ENCODE data around the gene GCLM. TPM values are rescaled to one million over a fixed set of nuclear protein-coding genes. Genes with fewer than 3 reads are reported as not detected.
"Not testable (repeated sequence)": the region's sequence is repeated elsewhere in the genome, so short reads cannot be mapped to it uniquely, and the experiment has no call there.

Gene GCLM
- total RNA-seq, 4 donors from 2014 or later = 1.9 to 6.2 (median 2.8) TPM

DNA sequence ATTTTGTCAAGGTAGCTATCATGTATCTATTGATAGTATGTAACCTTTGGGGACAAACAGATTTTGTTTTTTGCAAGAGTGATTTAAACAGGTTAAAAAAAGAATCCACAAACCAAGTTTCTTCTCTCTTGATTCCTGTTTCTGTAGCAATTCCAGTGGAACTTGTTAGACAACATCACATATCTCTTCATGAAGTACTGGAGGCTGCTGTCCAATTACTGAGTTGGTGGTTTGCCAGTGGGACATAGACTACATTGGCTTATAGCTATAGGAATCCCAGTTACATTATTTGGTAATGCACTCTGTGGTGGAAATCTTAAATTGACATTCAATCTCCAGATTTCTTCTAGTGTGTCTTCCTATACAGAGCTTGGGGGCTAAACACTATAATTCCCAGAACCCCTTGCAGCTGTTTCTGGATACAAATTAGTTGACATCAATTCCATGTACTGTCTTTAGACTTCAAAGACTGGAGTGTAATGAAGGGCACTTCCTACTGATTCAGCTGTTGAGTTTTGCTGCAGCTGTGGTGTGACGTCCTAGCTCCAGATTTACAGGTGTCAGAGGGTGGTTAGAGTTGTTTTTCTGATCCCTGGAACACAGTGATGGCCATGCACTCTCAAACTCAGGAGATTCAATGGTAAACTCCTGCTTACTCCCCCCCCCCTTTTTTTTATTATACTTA is 29.4 kb upstream of the GCLM start:
- intact Hi-C loops (cut with DNase I; ENCODE audit: low total_unique reads) = no loop called here
- DNase-seq (ENCODE audit: low spot score in 2 of 2) = peak in 1 of 2 donors; percentile 44
- TF ChIP-seq, protein P1, sequence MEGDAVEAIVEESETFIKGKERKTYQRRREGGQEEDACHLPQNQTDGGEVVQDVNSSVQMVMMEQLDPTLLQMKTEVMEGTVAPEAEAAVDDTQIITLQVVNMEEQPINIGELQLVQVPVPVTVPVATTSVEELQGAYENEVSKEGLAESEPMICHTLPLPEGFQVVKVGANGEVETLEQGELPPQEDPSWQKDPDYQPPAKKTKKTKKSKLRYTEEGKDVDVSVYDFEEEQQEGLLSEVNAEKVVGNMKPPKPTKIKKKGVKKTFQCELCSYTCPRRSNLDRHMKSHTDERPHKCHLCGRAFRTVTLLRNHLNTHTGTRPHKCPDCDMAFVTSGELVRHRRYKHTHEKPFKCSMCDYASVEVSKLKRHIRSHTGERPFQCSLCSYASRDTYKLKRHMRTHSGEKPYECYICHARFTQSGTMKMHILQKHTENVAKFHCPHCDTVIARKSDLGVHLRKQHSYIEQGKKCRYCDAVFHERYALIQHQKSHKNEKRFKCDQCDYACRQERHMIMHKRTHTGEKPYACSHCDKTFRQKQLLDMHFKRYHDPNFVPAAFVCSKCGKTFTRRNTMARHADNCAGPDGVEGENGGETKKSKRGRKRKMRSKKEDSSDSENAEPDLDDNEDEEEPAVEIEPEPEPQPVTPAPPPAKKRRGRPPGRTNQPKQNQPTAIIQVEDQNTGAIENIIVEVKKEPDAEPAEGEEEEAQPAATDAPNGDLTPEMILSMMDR (IDR thresholded peaks at IDR 0.05) = no peak
- no peak for TF ChIP-seq POLR2A (IDR thresholded peaks at IDR 0.05)
- 18 to 50% methylated on average over 1 of the region's 1 CpG for WGBS, 2 donors
- no peak overlapping the region for H3K4me3 ChIP-seq (ENCODE audit: low read depth, poor library complexity, severe bottlenecking)

DNA sequence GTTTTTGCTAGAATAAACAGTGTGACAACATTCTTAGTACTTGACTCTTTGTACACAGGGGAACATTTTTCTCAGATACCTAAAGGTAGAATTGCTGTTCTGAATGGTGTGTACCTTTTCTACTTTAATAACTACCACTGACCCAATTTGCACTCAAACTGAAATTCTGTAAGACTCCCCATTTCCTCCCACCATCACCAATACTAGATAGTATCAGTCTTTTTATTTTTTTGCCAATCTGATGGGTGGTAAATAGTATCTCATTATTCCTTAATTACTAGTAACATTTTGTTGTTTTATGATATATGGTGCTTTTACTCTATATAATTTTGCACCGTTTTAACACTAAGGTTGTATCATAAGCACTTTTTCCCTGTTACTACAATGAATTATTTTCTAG is 28.8 kb upstream of the GCLM start:
- WGBS, 2 donors = 23 to 45% methylated on average over 1 of the region's 1 CpG
- H3K4me3 ChIP-seq (ENCODE audit: low read depth, poor library complexity, severe bottlenecking) = no peak overlapping the region
- DNase-seq (ENCODE audit: low spot score in 2 of 2) = no peak
- TF ChIP-seq, protein P1 (IDR thresholded peaks at IDR 0.05) = no peak
- no peak for TF ChIP-seq POLR2A (IDR thresholded peaks at IDR 0.05)
- intact Hi-C loops (cut with DNase I; ENCODE audit: low total_unique reads) = no loop called here

DNA sequence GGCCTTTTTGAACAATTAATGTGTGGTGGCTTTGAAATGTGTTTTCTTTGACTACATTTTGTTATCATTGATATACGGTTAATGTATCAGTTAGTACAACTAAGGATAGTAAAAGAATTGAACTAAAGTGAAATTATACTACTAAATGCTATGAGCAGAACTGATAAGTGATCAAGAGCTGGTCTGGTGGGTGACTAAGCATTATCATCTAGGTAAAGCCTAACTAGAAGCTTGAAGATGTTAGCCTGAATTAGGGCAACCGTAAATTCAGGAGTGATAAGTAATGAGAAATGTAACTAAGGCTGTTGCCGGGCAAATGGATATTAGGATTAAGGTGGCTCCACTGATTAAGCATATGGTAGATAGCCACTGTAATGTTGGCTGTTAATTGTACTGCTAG is 16.0 kb upstream of the GCLM start:
- no peak overlapping the region for H3K4me3 ChIP-seq (ENCODE audit: low read depth, poor library complexity, severe bottlenecking)
- DNase-seq (ENCODE audit: low spot score in 2 of 2) = no peak
- 89% methylated on average over 3 of the region's 3 CpGs for whole genome bisulfite sequencing, 2 donors
- no peak for TF ChIP-seq POLR2A (IDR thresholded peaks at IDR 0.05)
- TF ChIP-seq, protein P1 (IDR thresholded peaks at IDR 0.05) = no peak
- intact Hi-C loops (cut with DNase I; ENCODE audit: low total_unique reads) = no loop called here

DNA sequence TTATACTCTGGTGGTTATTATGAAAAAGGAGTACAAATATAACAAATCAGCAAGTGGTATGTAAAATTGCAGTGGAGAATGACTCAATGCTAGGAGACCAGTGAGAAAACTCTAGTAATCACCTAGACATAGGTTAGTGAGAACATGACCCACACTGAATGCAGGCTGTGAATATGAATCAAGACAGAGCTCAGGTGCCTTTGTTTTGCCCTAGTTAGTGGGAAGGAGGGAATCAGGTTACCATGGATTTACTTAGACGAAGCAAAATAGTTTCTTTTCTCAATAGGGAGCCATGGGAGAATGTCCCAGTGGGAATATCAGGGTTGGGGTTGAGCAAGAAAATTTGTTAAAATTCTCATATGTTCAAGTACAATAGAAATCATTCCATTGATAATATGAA is 10.6 kb upstream of the GCLM start:
- DNase-seq (ENCODE audit: low spot score in 2 of 2) = no peak
- intact Hi-C loops (cut with DNase I; ENCODE audit: low total_unique reads) = no loop called here
- 40 to 59% methylated on average over 1 of the region's 1 CpG for WGBS, 2 donors
- TF ChIP-seq, protein P1 (IDR thresholded peaks at IDR 0.05) = no peak
- no peak for TF ChIP-seq POLR2A (IDR thresholded peaks at IDR 0.05)
- H3K4me3 ChIP-seq (ENCODE audit: low read depth, poor library complexity, severe bottlenecking) = no peak overlapping the region

DNA sequence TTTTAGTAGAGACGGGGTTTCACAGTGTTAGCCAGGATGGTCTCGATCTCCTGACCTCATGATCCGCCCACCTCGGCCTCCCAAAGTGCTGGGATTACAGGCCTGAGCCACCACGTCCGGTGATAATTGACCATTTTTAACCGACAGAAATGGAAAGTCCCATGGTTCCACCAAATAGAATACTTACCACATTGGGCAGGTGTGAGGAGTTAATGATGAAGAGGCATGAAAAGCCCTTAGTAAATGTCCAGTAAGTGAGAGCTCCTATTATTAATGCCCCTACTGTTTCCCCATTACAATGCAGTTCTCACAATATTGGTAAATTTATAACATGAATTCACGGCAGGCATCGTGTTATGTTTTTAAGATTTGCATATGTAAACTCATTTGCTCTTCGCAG is 8.1 kb upstream of the GCLM start:
- intact Hi-C loops (cut with DNase I; ENCODE audit: low total_unique reads) = no loop called here
- whole genome bisulfite sequencing, 2 donors = 91 to 94% methylated on average over 10 of the region's 10 CpGs
- H3K4me3 ChIP-seq (ENCODE audit: low read depth, poor library complexity, severe bottlenecking) = no peak overlapping the region
- no peak for DNase-seq (ENCODE audit: low spot score in 2 of 2)
- TF ChIP-seq, protein P1 (IDR thresholded peaks at IDR 0.05) = no peak
- TF ChIP-seq POLR2A (IDR thresholded peaks at IDR 0.05) = no peak

DNA sequence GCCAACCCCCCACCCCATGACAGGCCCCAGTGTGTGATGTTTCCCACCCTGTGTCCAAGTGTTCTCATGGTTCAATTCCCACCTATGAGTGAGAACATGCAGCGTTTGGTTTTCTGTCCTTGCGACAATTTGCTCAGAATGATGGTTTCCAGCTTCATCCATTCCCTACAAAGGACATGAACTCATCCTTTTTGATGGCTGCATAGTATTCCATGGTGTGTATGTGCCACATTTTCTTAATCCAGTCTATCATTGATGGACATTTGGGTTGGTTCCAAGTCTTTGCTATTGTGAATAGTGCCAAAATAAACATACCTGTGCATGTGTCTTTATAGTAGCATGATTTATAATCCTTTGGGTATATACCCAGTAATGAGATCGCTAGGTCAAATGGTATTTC is 1.6 kb upstream of the GCLM start:
- H3K4me3 ChIP-seq (ENCODE audit: low read depth, poor library complexity, severe bottlenecking); DNase-seq (ENCODE audit: low spot score in 2 of 2); intact Hi-C loops (cut with DNase I; ENCODE audit: low total_unique reads): not testable (repeated sequence)
- WGBS, 2 donors = 89 to 95% methylated on average over 3 of the region's 3 CpGs
